Hepatocyte (in vitro differentiated cells): ENCODE measurements around the gene NETO1. TPM values are rescaled to one million over a fixed set of nuclear protein-coding genes. Genes with fewer than 3 reads are reported as not detected.

ENCODE experiments used
- DNase-seq: peaks from one replicate; pipeline ENCODE4 v3.0.0-alpha.2; 2016; ENCODE audit warnings: low spot score
- H2AFZ ChIP-seq: fragments of 200-600 bp; sonication (generic); 2 replicates; pipeline ENCODE4 v1.6.0; 2016; ENCODE audit warnings: antibody characterized with exemption, mild to moderate bottlenecking
- H3K27ac ChIP-seq: fragments of 200-600 bp; sonication (generic); 2 replicates; pipeline ENCODE4 v1.5.1; 2016; ENCODE audit warnings: mild to moderate bottlenecking
- H3K27me3 ChIP-seq: fragments of 200-600 bp; sonication (generic); 2 replicates; pipeline ENCODE4 v1.6.1; 2016
- H3K36me3 ChIP-seq: fragments of 200-600 bp; sonication (generic); replicated peaks from 2 replicates; pipeline ENCODE4 v1.5.1; 2016; ENCODE audit warnings: low read depth; ENCODE audit not compliant: insufficient read depth
- H3K4me1 ChIP-seq: fragments of 200-600 bp; sonication (generic); 2 replicates; pipeline ENCODE4 v1.5.1; 2016; ENCODE audit warnings: mild to moderate bottlenecking, moderate library complexity; ENCODE audit not compliant: insufficient read depth
- H3K4me2 ChIP-seq: fragments of 200-600 bp; sonication (generic); 2 replicates; pipeline ENCODE4 v1.6.0; 2016
- H3K4me3 ChIP-seq: fragments of 200-600 bp; sonication (generic); 2 replicates; pipeline ENCODE4 v1.5.1; 2016; ENCODE audit warnings: mild to moderate bottlenecking
- H3K79me2 ChIP-seq: fragments of 200-600 bp; sonication (generic); 2 replicates; pipeline ENCODE4 v1.6.0; 2017; ENCODE audit warnings: mild to moderate bottlenecking
- H3K9me2 ChIP-seq: fragments of 200-600 bp; sonication (generic); replicated peaks from 2 replicates; pipeline ENCODE4 v1.6.0; 2017; ENCODE audit warnings: mild to moderate bottlenecking; ENCODE audit not compliant: insufficient read depth
- H3K9me3 ChIP-seq: fragments of 200-600 bp; sonication (generic); 2 replicates; pipeline ENCODE4 v1.5.1; 2016; ENCODE audit warnings: low read depth, mild to moderate bottlenecking
- H4K20me1 ChIP-seq: fragments of 200-600 bp; sonication (generic); 2 replicates; pipeline ENCODE4 v1.6.0; 2016; ENCODE audit warnings: mild to moderate bottlenecking; ENCODE audit not compliant: insufficient read depth, poor library complexity, severe bottlenecking
- CTCF ChIP-seq: fragments of 200-600 bp; sonication (generic); IDR thresholded peaks from 2 replicates; pipeline ENCODE4 v1.5.1; 2016; ENCODE audit warnings: antibody characterized with exemption, mild to moderate bottlenecking; ENCODE audit not compliant: poor library complexity
- EZH2 ChIP-seq: fragments of 200-600 bp; sonication (generic); IDR thresholded peaks from 2 replicates; pipeline ENCODE4 v1.6.1; 2016; ENCODE audit warnings: antibody characterized with exemption, mild to moderate bottlenecking, borderline replicate concordance
- EZH2phosphoT487 ChIP-seq: fragments of 200-600 bp; sonication (generic); IDR thresholded peaks from one replicate; pipeline ENCODE4 v1.6.1; 2018; ENCODE audit warnings: antibody characterized with exemption, mild to moderate bottlenecking, low read depth, moderate library complexity; ENCODE audit not compliant: unreplicated experiment, severe bottlenecking
- WGBS: methylation state at CpG from one replicate; pipeline ENCODE4 v1.1.6; 2016; ENCODE audit warnings: low lambda C conversion rate; ENCODE audit errors: missing lambda C conversion rate; 5-methylcytosine and 5-hydroxymethylcytosine counted together
- polyA plus RNA-seq: library from polyadenylated mRNA; unstranded; fragments of >200 nt; fragmentation: Nextera tagmentation; extraction: Ambion mirVana; gene quantifications from 2 replicates; pipeline ENCODE4 v1.2.1, GENCODE V29; 2016
- total RNA-seq: library from RNA; depleted of rRNA; stranded (reverse); fragments of >200 nt; gene quantifications from 2 replicates; pipeline ENCODE4 v1.2.3, GENCODE V29; 2014

NETO1 gene
- total and polyA plus RNA-seq, 2 experiments from 2014 or later = not detected

GRCh38 chr18:72721330-72721729 is 146.5 kb downstream of the NETO1 start:
- Histone ChIP-seq H3K27me3 (no peaks in the 10 kb centered on the region), H4K20me1 (no peaks in the 10 kb centered on the region), H3K4me1 (no peaks in the 10 kb centered on the region), H3K79me2 (no peaks in the 10 kb centered on the region), H3K9me3 (no peaks in the 10 kb centered on the region), H3K9me2 (no peaks in the 10 kb centered on the region), H3K4me2 (no peak overlapping the region), H3K36me3 (no peaks in the 10 kb centered on the region), H3K4me3 (no peak overlapping the region), H3K27ac (no peak overlapping the region), H2AFZ (no peak overlapping the region)
- TF ChIP-seq EZH2phosphoT487 (no peak), CTCF (no peak), EZH2 (no peak)
- DNase-seq = no peak
- 85% methylated on average over 3 of the region's 3 CpGs for WGBS

- WGBS = 36% methylated on average over 3 of the region's 3 CpGs
- no peak overlapping the region for H3K27ac ChIP-seq
- no peaks in the 10 kb centered on the region for H3K4me1 ChIP-seq
Observed at GRCh38 chr18:72720116-72720515, 147.7 kb downstream of the NETO1 start.

GRCh38 chr18:72704202-72704601 is 163.6 kb downstream of the NETO1 start:
- Histone ChIP-seq H4K20me1 (no peaks in the 10 kb centered on the region), H3K9me2 (no peaks in the 10 kb centered on the region), H3K4me2 (no peak overlapping the region), H3K4me3 (no peak overlapping the region), H2AFZ (no peak overlapping the region), H3K27ac (no peak overlapping the region), H3K36me3 (no peaks in the 10 kb centered on the region), H3K27me3 (no peaks in the 10 kb centered on the region), H3K9me3 (no peaks in the 10 kb centered on the region), H3K4me1 (no peaks in the 10 kb centered on the region), H3K79me2 (no peaks in the 10 kb centered on the region)
- no peak for TF ChIP-seq EZH2
- no peak for TF ChIP-seq EZH2phosphoT487
- no peak for TF ChIP-seq CTCF
- whole genome bisulfite sequencing = 90% methylated on average over 4 of the region's 4 CpGs
- DNase-seq = no peak

More at GRCh38 chr18:72720116-72720515, 147.7 kb downstream of the NETO1 start:
- H3K36me3 ChIP-seq = no peaks in the 10 kb centered on the region
- no peak for DNase-seq
- H3K27me3 ChIP-seq = no peaks in the 10 kb centered on the region
- no peaks in the 10 kb centered on the region for H3K79me2 ChIP-seq
- H3K9me2 ChIP-seq = no peaks in the 10 kb centered on the region
- no peak overlapping the region for H3K4me2 ChIP-seq
- TF ChIP-seq EZH2phosphoT487 = no peak
- TF ChIP-seq CTCF = no peak
- TF ChIP-seq EZH2 = no peak
- no peak overlapping the region for H2AFZ ChIP-seq
- no peaks in the 10 kb centered on the region for H3K9me3 ChIP-seq
- H4K20me1 ChIP-seq = no peaks in the 10 kb centered on the region
- no peak overlapping the region for H3K4me3 ChIP-seq
